ENCODE results near the gene TOMM20.
"Not testable (repeated sequence)": the region's sequence is repeated elsewhere in the genome, so short reads cannot be mapped to it uniquely, and the experiment has no call there.

DNA sequence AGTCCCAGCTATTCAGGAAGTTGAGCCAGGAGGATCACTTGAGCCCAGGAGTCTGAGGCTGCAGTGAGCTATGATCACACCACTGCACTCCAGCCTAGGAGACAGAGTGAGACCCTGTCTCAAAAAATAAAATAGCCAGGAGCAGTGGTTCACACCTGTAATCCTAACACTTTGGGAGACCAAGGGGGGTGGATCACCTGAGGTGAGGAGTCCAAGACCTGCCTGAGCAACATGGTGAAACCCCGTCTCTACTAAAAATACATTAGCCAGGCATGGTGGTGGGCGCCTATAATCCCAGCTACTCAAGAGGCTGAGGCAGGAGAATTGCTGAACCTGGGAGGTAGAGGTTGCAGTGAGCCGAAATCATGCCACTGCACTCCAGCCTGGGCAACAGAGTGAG, 56.1 kb downstream of the TOMM20 start:
- TF ChIP-seq, protein P1, sequence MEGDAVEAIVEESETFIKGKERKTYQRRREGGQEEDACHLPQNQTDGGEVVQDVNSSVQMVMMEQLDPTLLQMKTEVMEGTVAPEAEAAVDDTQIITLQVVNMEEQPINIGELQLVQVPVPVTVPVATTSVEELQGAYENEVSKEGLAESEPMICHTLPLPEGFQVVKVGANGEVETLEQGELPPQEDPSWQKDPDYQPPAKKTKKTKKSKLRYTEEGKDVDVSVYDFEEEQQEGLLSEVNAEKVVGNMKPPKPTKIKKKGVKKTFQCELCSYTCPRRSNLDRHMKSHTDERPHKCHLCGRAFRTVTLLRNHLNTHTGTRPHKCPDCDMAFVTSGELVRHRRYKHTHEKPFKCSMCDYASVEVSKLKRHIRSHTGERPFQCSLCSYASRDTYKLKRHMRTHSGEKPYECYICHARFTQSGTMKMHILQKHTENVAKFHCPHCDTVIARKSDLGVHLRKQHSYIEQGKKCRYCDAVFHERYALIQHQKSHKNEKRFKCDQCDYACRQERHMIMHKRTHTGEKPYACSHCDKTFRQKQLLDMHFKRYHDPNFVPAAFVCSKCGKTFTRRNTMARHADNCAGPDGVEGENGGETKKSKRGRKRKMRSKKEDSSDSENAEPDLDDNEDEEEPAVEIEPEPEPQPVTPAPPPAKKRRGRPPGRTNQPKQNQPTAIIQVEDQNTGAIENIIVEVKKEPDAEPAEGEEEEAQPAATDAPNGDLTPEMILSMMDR (IDR thresholded peaks at IDR 0.05; ENCODE audit: insufficient read depth, low read depth, low read length), result not testable (repeated sequence)
- TF ChIP-seq EZH2 (IDR thresholded peaks at IDR 0.05; ENCODE audit: insufficient read depth, low read length), result not testable (repeated sequence)
